Astrocyte of the cerebellum (primary cell): ENCODE results near the gene DOCK10.

Experiments
- DNase-seq: peaks from one replicate; pipeline ENCODE4 v3.0.0-alpha.2; 2011; ENCODE audit warnings: low read depth
- H3K4me3 ChIP-seq: 2 replicates; pipeline ENCODE4 v1.5.1; 2011; ENCODE audit warnings: mild to moderate bottlenecking, low read depth, low read length, moderate library complexity
- CTCF ChIP-seq: IDR thresholded peaks from 2 replicates; pipeline ENCODE4 v1.5.1; 2012; ENCODE audit warnings: low read length, low read depth, moderate library complexity, mild to moderate bottlenecking; ENCODE audit errors: missing control alignments
- in situ Hi-C: cut with HindIII; loops from 2 replicates; pipeline ENCODE4 v1.10.0; 2017; ENCODE audit warnings: low sequenced_read_pairs

Gene DOCK10

GRCh38 chr2:224780823-224781222 lies 261.4 kb downstream of the DOCK10 start:
- no peak for DNase-seq
- TF ChIP-seq CTCF, result no peak
- in situ Hi-C loops, result no loop called here
- H3K4me3 ChIP-seq, result no peak overlapping the region

- no peak for DNase-seq
- in situ Hi-C loops, result no loop called here
- no peak overlapping the region for H3K4me3 ChIP-seq
- TF ChIP-seq CTCF, result no peak
Observed at GRCh38 chr2:224780106-224780505, 262.2 kb downstream of the DOCK10 start.

- peak; percentile 71 for TF ChIP-seq CTCF
- peak; percentile 53 for DNase-seq
- no peak overlapping the region for H3K4me3 ChIP-seq
- in situ Hi-C loops, result no loop called here
Observed at GRCh38 chr2:224778474-224778877, 263.8 kb downstream of the DOCK10 start.

- DNase-seq, result no peak
- TF ChIP-seq CTCF, result no peak
- in situ Hi-C loops, result no loop called here
- no peak overlapping the region for H3K4me3 ChIP-seq
Observed at GRCh38 chr2:224777559-224777930, 264.7 kb downstream of the DOCK10 start.

- no peak overlapping the region for H3K4me3 ChIP-seq
- in situ Hi-C loops, result no loop called here
- TF ChIP-seq CTCF, result no peak
- DNase-seq, result no peak
Observed at GRCh38 chr2:224776795-224777558, 265.3 kb downstream of the DOCK10 start.

GRCh38 chr2:224775647-224776046 lies 266.6 kb downstream of the DOCK10 start:
- no peak for TF ChIP-seq CTCF
- in situ Hi-C loops, result no loop called here
- H3K4me3 ChIP-seq, result no peak overlapping the region
- DNase-seq, result no peak

GRCh38 chr2:224774735-224775134 lies 267.5 kb downstream of the DOCK10 start:
- no peak for DNase-seq
- in situ Hi-C loops, result no loop called here
- no peak overlapping the region for H3K4me3 ChIP-seq
- no peak for TF ChIP-seq CTCF
